ENCODE results near the gene ARSG. TPM values are rescaled to one million over a fixed set of nuclear protein-coding genes. Genes with fewer than 3 reads are reported as not detected.
A peak's percentile ranks its signal among the peaks of the same experiment; 100 is the strongest.

Gene ARSG
- total and polyA plus RNA-seq, 2 of the 13 experiments (the other 11 are each of a cell fraction or from before 2014, with no cell fraction given) = 3.7 to 15.2 TPM

- TF ChIP-seq NFAT5 (CRISPR knock-in tag; IDR thresholded peaks at IDR 0.05) (no peak), SRSF1 (optimal IDR thresholded peaks at IDR 0.05; ENCODE audit: low read depth, low read length) (no peak), ZNF446 (CRISPR knock-in tag; IDR thresholded peaks at IDR 0.05) (no peak), ZBTB20 (CRISPR knock-in tag; IDR thresholded peaks at IDR 0.05; ENCODE audit: borderline replicate concordance, low read depth) (peak; percentile 45; the same call in 1 of the 2 replicates)
Measured at GRCh38 chr17:68318103-68318991, 27.1 kb downstream of the ARSG start (continued).

GRCh38 chr17:68319410-68320162, 28.3 kb downstream of the ARSG start:
- ChIA-PET CTCF (ENCODE audit: low intra/inter-chr PET ratio, low total read pairs) (no interaction called here), POLR2A (interaction anchor here (0.9 to 1.5 kb wide), 2 partner anchors 15 to 27 kb away, joined by 3 read pairs; no protein-coding TSS in a partner anchor)
- TF ChIP-seq ZFP91 (CRISPR knock-in tag; IDR thresholded peaks at IDR 0.05; ENCODE audit: borderline replicate concordance) = no peak
- no peak for TF ChIP-seq ZNF337 (CRISPR knock-in tag; IDR thresholded peaks at IDR 0.05; ENCODE audit: borderline replicate concordance, low read depth)
- no peak for TF ChIP-seq ZNF274 (CRISPR knock-in tag; IDR thresholded peaks at IDR 0.05)
- no peak for TF ChIP-seq MEIS1 (CRISPR knock-in tag; IDR thresholded peaks at IDR 0.05; ENCODE audit: borderline replicate concordance)
- no peak for TF ChIP-seq PRMT3 (CRISPR knock-in tag; IDR thresholded peaks at IDR 0.05; ENCODE audit: borderline replicate concordance, low read depth)
- no peak for TF ChIP-seq ZNF558 (CRISPR knock-in tag; IDR thresholded peaks at IDR 0.05; ENCODE audit: borderline replicate concordance)
- TF ChIP-seq IKZF1 (IDR thresholded peaks at IDR 0.05) = no peak
- no peak for TF ChIP-seq ZBTB21 (CRISPR knock-in tag; IDR thresholded peaks at IDR 0.05)
- TF ChIP-seq MEF2D (CRISPR knock-in tag; IDR thresholded peaks at IDR 0.05) = no peak
- TF ChIP-seq SMARCE1 (IDR thresholded peaks at IDR 0.05; ENCODE audit: borderline replicate concordance) = no peak

More at GRCh38 chr17:68319410-68320162, 28.3 kb downstream of the ARSG start:
- Histone ChIP-seq H2AFZ (ENCODE audit: low read length) (no peak overlapping the region), H3K27ac (ENCODE audit: extremely low read length, insufficient read depth, low read length) (peak overlapping the region; percentile 53), H3K36me3 (replicated peaks in 1 of 2; ENCODE audit: control insufficient read depth in 1 of 2, insufficient read depth in 2 of 2, low read length in 2 of 2) (no peaks in the 10 kb centered on the region), H3K9ac (ENCODE audit: insufficient read depth, low read depth, low read length) (no peak overlapping the region), H3K4me1 (ENCODE audit: insufficient read depth, low read length) (peaks cover 62% of the 10 kb centered on the region), H3K27me3 (ENCODE audit: control insufficient read depth in 1 of 2, insufficient read depth in 2 of 2, low read length in 2 of 2) (no peaks in the 10 kb centered on the region), H4K20me1 (ENCODE audit: insufficient read depth, low read length) (no peaks in the 10 kb centered on the region), H3K79me2 (ENCODE audit: insufficient read depth, low read length) (no peaks in the 10 kb centered on the region), H3K4me3 (replicated peaks in 1 of 3; ENCODE audit: insufficient read depth in 1 of 3, low read depth in 2 of 3, low read length in 3 of 3) (no peak overlapping the region), H3K4me2 (ENCODE audit: low read depth, low read length) (no peak overlapping the region), H3K9me3 (ENCODE audit: low read length) (no peaks in the 10 kb centered on the region)
- no peak for DNase-seq (ENCODE audit: low spot score)
- BruUV-seq (replicated peaks) = no TSS peak
- in situ Hi-C loops (cut with HindIII; ENCODE audit: extremely low pct_ligation_motif_present, low pct_unique_long_range_greater_than_20kb) (no loop called here), intact Hi-C loops (cut with micrococcal nuclease; ENCODE audit: unreplicated experiment) (no loop called here)
- 96% methylated on average over 12 of the region's 12 CpGs for WGBS (ENCODE audit: low lambda C conversion rate)
- no peak for FAIRE-seq
- no peak for ATAC-seq
